WERI-Rb-1 (cell line): Measurements from ENCODE around the gene SRI.

ENCODE experiments used
- DNase-seq: peaks from one replicate; pipeline ENCODE4 v3.0.0-alpha.2; 2020
- H3K27ac ChIP-seq: fragments of 250-450 bp; sonication (Bioruptor Pico); 2 replicates; pipeline ENCODE4 v1.5.1; 2020; ENCODE audit warnings: mild to moderate bottlenecking, moderate library complexity
- H3K27me3 ChIP-seq: fragments of 250-450 bp; sonication (Bioruptor Pico); 2 replicates; pipeline ENCODE4 v1.5.1; 2021; ENCODE audit warnings: mild to moderate bottlenecking, low read depth, moderate library complexity; ENCODE audit not compliant: insufficient read depth, severe bottlenecking
- H3K36me3 ChIP-seq: fragments of 250-450 bp; sonication (Bioruptor Pico); 2 replicates; pipeline ENCODE4 v1.5.1; 2020; ENCODE audit warnings: mild to moderate bottlenecking, moderate library complexity
- H3K4me3 ChIP-seq: 2 replicates; pipeline ENCODE4 v1.5.1; 2011; ENCODE audit warnings: low read depth, mild to moderate bottlenecking, control low read depth, low read length
- H3K9me3 ChIP-seq: fragments of 250-450 bp; sonication (Bioruptor Pico); 2 replicates; pipeline ENCODE4 v1.5.1; 2021; ENCODE audit warnings: mild to moderate bottlenecking, moderate library complexity; ENCODE audit not compliant: severe bottlenecking
- TF ChIP-seq, protein P1 (sequence below): IDR thresholded peaks from 2 replicates; pipeline ENCODE4 v1.5.1; 2011; ENCODE audit warnings: low read depth, mild to moderate bottlenecking, control low read depth, inconsistent platforms, low read length

The SRI gene

DNA sequence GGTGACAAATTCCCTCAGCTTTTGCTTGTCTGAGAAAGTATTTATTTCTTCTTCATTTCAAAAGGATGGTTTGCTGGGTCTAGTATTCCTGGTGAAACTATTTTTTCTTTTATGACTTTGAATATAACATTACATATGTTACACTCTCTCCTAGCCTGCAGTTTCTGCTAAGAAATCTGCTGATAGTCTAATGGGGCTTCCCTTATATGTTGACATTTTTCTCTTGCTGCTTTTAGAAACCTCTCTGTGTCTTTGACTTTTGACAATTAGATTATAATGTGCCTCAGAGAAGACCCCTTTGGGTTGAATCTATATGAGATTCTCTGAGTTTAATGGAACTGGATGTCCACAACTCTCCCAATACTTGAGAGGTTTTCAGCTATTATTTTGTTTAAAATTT is 33.8 kb upstream of the SRI start:
- H3K9me3 ChIP-seq = peaks cover 5% of the 10 kb centered on the region

DNA sequence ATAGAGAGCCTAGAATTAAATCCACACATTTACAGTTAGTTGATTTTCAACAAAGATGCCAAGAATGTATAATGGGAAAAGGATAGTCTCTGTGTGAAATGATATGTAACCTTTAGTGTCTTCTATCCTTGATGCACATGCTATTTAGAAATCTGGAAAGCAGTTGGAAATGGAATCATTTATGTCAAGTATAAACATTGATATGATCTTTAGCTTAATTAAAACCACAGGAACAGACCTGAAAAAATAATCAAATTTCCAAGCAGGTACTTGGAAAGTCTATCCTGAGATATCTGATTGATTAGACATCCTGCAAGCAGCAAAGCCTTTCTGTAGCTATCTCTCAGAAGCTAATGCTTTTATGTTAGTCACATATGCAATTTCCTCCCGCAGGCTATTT is 24.4 kb upstream of the SRI start:
- Histone ChIP-seq H3K27ac (no peak overlapping the region), H3K36me3 (no peaks in the 10 kb centered on the region), H3K9me3 (no peaks in the 10 kb centered on the region), H3K27me3 (no peaks in the 10 kb centered on the region), H3K4me3 (no peak overlapping the region)
- DNase-seq = no peak
- TF ChIP-seq, protein P1, sequence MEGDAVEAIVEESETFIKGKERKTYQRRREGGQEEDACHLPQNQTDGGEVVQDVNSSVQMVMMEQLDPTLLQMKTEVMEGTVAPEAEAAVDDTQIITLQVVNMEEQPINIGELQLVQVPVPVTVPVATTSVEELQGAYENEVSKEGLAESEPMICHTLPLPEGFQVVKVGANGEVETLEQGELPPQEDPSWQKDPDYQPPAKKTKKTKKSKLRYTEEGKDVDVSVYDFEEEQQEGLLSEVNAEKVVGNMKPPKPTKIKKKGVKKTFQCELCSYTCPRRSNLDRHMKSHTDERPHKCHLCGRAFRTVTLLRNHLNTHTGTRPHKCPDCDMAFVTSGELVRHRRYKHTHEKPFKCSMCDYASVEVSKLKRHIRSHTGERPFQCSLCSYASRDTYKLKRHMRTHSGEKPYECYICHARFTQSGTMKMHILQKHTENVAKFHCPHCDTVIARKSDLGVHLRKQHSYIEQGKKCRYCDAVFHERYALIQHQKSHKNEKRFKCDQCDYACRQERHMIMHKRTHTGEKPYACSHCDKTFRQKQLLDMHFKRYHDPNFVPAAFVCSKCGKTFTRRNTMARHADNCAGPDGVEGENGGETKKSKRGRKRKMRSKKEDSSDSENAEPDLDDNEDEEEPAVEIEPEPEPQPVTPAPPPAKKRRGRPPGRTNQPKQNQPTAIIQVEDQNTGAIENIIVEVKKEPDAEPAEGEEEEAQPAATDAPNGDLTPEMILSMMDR = no peak

More for the DNA sequence above, 33.8 kb upstream of the SRI start:
- Histone ChIP-seq H3K27ac (no peak overlapping the region), H3K27me3 (no peaks in the 10 kb centered on the region), H3K36me3 (no peaks in the 10 kb centered on the region), H3K4me3 (no peak overlapping the region)
- DNase-seq = no peak
- TF ChIP-seq, protein P1 = no peak

DNA sequence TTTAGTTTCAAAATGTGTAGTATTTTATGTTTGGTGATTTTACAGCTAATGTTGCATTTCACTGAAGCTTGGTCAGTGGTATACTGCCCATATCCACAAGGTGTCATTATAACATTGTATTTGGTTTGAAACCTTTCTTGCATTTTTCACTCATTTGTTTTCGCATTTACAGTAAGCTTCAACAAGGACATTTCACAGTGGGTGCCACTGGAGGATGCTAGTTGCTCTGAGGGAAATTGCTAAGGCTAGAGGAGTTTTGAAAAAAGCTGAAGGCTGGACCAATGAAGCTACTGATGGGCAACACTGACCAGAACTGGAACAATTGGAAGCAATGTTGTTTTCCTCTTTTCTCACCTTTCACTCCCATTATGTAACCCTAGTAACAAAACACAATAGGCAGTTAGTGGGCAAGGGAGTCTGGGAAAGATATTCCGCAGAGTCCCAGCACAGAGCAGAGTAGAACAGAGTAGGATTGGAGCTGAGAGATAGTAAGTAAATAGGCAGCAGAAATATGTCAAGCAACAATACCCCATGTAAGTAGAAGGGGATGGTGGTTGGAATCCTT is 23.6 kb upstream of the SRI start:
- Histone ChIP-seq H3K4me3 (no peak overlapping the region), H3K36me3 (no peaks in the 10 kb centered on the region), H3K27me3 (no peaks in the 10 kb centered on the region), H3K27ac (no peak overlapping the region), H3K9me3 (no peaks in the 10 kb centered on the region)
- DNase-seq = peak; percentile 25
- TF ChIP-seq, protein P1 = peak; percentile 43; the same call in 1 of the 2 replicates

DNA sequence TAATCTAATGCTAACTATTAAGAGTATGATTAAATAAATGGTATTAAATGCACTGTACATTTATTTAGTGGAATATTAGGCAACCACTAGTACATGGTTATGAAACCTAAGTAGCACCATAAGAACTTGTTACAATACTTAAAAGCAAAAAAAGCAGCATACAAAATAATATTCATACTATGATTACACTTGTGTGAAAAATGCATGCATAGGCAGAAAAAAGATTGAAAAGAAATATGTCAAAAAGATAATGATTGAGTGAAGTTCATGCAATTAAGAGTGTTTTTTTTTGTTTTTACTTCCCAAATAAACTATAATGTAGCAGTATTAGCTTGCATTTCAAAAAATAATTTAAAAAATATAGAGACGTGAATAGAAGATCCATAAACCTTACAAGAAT is 20.0 kb upstream of the SRI start:
- no peak overlapping the region for H3K4me3 ChIP-seq
- DNase-seq = no peak
- no peaks in the 10 kb centered on the region for H3K27me3 ChIP-seq
- H3K36me3 ChIP-seq = no peaks in the 10 kb centered on the region
- TF ChIP-seq, protein P1 = no peak
- no peaks in the 10 kb centered on the region for H3K9me3 ChIP-seq
- no peak overlapping the region for H3K27ac ChIP-seq

DNA sequence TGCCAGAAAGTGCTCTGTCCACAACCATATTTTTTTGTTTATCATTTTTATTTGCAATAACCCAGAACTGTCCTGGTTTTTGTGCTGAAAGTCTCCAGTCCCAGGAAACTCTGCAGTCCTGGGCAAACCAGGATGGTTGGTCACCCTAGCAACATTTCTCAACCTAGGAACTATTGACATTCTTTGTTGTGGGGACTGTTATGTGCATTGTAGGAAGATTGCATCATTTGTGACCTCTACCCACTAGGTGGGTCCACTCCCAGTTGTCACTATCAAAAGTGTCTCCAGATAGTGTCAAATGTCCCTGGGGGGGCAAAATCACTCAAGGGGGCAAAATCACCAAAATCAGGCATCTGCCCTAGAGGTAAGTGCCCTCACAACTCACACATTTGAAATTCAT is 14.0 kb upstream of the SRI start:
- H3K4me3 ChIP-seq = no peak overlapping the region
- TF ChIP-seq, protein P1 = no peak

DNA sequence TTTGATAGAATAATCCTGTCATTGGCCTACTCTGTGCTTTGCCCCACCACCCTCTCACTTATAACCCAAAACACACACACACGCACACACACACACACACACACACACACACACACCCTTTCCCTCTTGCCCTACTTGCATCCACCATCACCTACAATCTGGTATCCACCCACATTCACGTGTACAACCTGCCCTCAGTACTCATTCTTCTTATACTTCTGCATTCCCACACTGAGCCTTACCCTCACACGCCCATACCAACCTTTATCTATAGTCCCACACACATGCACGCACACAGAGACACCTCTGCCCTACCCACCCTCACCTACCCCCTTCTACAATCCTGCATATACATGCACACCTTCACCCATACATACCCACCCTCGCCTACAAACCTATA is 10.8 kb upstream of the SRI start:
- Histone ChIP-seq H3K27me3 (no peaks in the 10 kb centered on the region), H3K36me3 (no peaks in the 10 kb centered on the region), H3K9me3 (no peaks in the 10 kb centered on the region), H3K4me3 (no peak overlapping the region), H3K27ac (no peak overlapping the region)
- no peak for DNase-seq
- TF ChIP-seq, protein P1 = no peak

More for the DNA sequence above, 14.0 kb upstream of the SRI start:
- Histone ChIP-seq H3K27ac (no peak overlapping the region), H3K9me3 (no peaks in the 10 kb centered on the region), H3K36me3 (no peaks in the 10 kb centered on the region), H3K27me3 (no peaks in the 10 kb centered on the region)
- DNase-seq = no peak
